ENCODE results near the gene CYP2W1. TPM values are rescaled to one million over a fixed set of nuclear protein-coding genes. Genes with fewer than 3 reads are reported as not detected.

CYP2W1 gene
- total RNA-seq, 1 donor from 2014 or later, result not detected

GRCh38 chr7:1019255-1019785 lies 36.3 kb downstream of the CYP2W1 start:
- no peak overlapping the region for H3K4me3 Mint-ChIP-seq (ENCODE audit: unreplicated experiment)
- peak; percentile 83 for DNase-seq (ENCODE audit: low spot score)
- peaks cover 7% of the 10 kb centered on the region for H3K36me3 Mint-ChIP-seq (ENCODE audit: low read depth)
- H3K9me3 Mint-ChIP-seq (ENCODE audit: low read depth), result no peaks in the 10 kb centered on the region
- H3K27ac Mint-ChIP-seq (ENCODE audit: unreplicated experiment), result no peak overlapping the region
- no peaks in the 10 kb centered on the region for H3K27me3 Mint-ChIP-seq (ENCODE audit: low read depth)
- no peaks in the 10 kb centered on the region for H3K4me1 Mint-ChIP-seq (ENCODE audit: low read depth)
- TF ChIP-seq, protein P1, sequence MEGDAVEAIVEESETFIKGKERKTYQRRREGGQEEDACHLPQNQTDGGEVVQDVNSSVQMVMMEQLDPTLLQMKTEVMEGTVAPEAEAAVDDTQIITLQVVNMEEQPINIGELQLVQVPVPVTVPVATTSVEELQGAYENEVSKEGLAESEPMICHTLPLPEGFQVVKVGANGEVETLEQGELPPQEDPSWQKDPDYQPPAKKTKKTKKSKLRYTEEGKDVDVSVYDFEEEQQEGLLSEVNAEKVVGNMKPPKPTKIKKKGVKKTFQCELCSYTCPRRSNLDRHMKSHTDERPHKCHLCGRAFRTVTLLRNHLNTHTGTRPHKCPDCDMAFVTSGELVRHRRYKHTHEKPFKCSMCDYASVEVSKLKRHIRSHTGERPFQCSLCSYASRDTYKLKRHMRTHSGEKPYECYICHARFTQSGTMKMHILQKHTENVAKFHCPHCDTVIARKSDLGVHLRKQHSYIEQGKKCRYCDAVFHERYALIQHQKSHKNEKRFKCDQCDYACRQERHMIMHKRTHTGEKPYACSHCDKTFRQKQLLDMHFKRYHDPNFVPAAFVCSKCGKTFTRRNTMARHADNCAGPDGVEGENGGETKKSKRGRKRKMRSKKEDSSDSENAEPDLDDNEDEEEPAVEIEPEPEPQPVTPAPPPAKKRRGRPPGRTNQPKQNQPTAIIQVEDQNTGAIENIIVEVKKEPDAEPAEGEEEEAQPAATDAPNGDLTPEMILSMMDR (IDR thresholded peaks at IDR 0.05), result no peak

- Mint-ChIP-seq H3K4me1 (ENCODE audit: low read depth) (no peaks in the 10 kb centered on the region), H3K27ac (ENCODE audit: unreplicated experiment) (no peak overlapping the region), H3K36me3 (ENCODE audit: low read depth) (peaks cover 7% of the 10 kb centered on the region), H3K9me3 (ENCODE audit: low read depth) (no peaks in the 10 kb centered on the region), H3K4me3 (ENCODE audit: unreplicated experiment) (no peak overlapping the region), H3K27me3 (ENCODE audit: low read depth) (no peaks in the 10 kb centered on the region)
- TF ChIP-seq, protein P1 (IDR thresholded peaks at IDR 0.05), result no peak
- DNase-seq (ENCODE audit: low spot score), result peak; percentile 93
Observed at GRCh38 chr7:1019789-1020610, 37.0 kb downstream of the CYP2W1 start.

GRCh38 chr7:1020849-1021251 lies 37.9 kb downstream of the CYP2W1 start:
- peak; percentile 82 for DNase-seq (ENCODE audit: low spot score)
- TF ChIP-seq, protein P1 (IDR thresholded peaks at IDR 0.05), result peak; percentile 44
- no peaks in the 10 kb centered on the region for H3K27me3 Mint-ChIP-seq (ENCODE audit: low read depth)
- peaks cover 7% of the 10 kb centered on the region for H3K36me3 Mint-ChIP-seq (ENCODE audit: low read depth)
- H3K27ac Mint-ChIP-seq (ENCODE audit: unreplicated experiment), result no peak overlapping the region
- no peak overlapping the region for H3K4me3 Mint-ChIP-seq (ENCODE audit: unreplicated experiment)
- H3K9me3 Mint-ChIP-seq (ENCODE audit: low read depth), result no peaks in the 10 kb centered on the region
- no peaks in the 10 kb centered on the region for H3K4me1 Mint-ChIP-seq (ENCODE audit: low read depth)

GRCh38 chr7:1021366-1021765 lies 38.4 kb downstream of the CYP2W1 start:
- Mint-ChIP-seq H3K9me3 (ENCODE audit: low read depth) (no peaks in the 10 kb centered on the region), H3K4me1 (ENCODE audit: low read depth) (peaks cover 3% of the 10 kb centered on the region), H3K27me3 (ENCODE audit: low read depth) (no peaks in the 10 kb centered on the region), H3K36me3 (ENCODE audit: low read depth) (peaks cover 10% of the 10 kb centered on the region), H3K4me3 (ENCODE audit: unreplicated experiment) (no peak overlapping the region), H3K27ac (ENCODE audit: unreplicated experiment) (no peak overlapping the region)
- TF ChIP-seq, protein P1 (IDR thresholded peaks at IDR 0.05), result no peak
- DNase-seq (ENCODE audit: low spot score), result peak; percentile 66

GRCh38 chr7:1021931-1022330 lies 39.0 kb downstream of the CYP2W1 start:
- TF ChIP-seq, protein P1 (IDR thresholded peaks at IDR 0.05), result no peak
- Mint-ChIP-seq H3K9me3 (ENCODE audit: low read depth) (no peaks in the 10 kb centered on the region), H3K4me3 (ENCODE audit: unreplicated experiment) (no peak overlapping the region), H3K27me3 (ENCODE audit: low read depth) (no peaks in the 10 kb centered on the region), H3K36me3 (ENCODE audit: low read depth) (peaks cover 10% of the 10 kb centered on the region), H3K4me1 (ENCODE audit: low read depth) (peaks cover 9% of the 10 kb centered on the region), H3K27ac (ENCODE audit: unreplicated experiment) (no peak overlapping the region)
- DNase-seq (ENCODE audit: low spot score), result peak; percentile 87
